GM06990 (cell line): Measurements from ENCODE around the gene STARD13.

Experiments used
- DNase-seq: peaks from one replicate; pipeline ENCODE4 v3.0.0-alpha.2; 2011; ENCODE audit not compliant: insufficient read length; ENCODE audit errors: extremely low read depth
- H3K27me3 ChIP-seq: replicated peaks from 2 replicates; pipeline ENCODE4 v1.6.0; 2011; ENCODE audit warnings: low read length; ENCODE audit not compliant: control insufficient read depth, insufficient read depth
- H3K36me3 ChIP-seq: 2 replicates; pipeline ENCODE4 v1.5.1; 2011; ENCODE audit warnings: low read length; ENCODE audit not compliant: control insufficient read depth, insufficient read depth
- H3K4me3 ChIP-seq: replicated peaks from 2 replicates; pipeline ENCODE4 v1.5.1; 2011; ENCODE audit warnings: low read depth, mild to moderate bottlenecking, control low read depth, low read length
- CTCF ChIP-seq: IDR thresholded peaks from 2 replicates; pipeline ENCODE4 v1.5.1; 2011; ENCODE audit warnings: low read length, control low read depth, mild to moderate bottlenecking, inconsistent platforms; ENCODE audit not compliant: insufficient read depth, poor library complexity, severe bottlenecking

Gene STARD13

GRCh38 chr13:33219926-33220325 lies 65.6 kb downstream of the STARD13 start:
- H3K36me3 ChIP-seq = no peaks in the 10 kb centered on the region
- H3K4me3 ChIP-seq = no peak overlapping the region
- TF ChIP-seq CTCF = no peak
- H3K27me3 ChIP-seq = no peaks in the 10 kb centered on the region
- no peak for DNase-seq

- no peak for DNase-seq
- no peak for TF ChIP-seq CTCF
- Histone ChIP-seq H3K4me3 (no peak overlapping the region), H3K27me3 (no peaks in the 10 kb centered on the region), H3K36me3 (no peaks in the 10 kb centered on the region)
Observed at GRCh38 chr13:33218426-33218825, 67.1 kb downstream of the STARD13 start.

GRCh38 chr13:33218020-33218419 lies 67.5 kb downstream of the STARD13 start:
- no peak for TF ChIP-seq CTCF
- Histone ChIP-seq H3K4me3 (no peak overlapping the region), H3K27me3 (no peaks in the 10 kb centered on the region), H3K36me3 (no peaks in the 10 kb centered on the region)
- no peak for DNase-seq

GRCh38 chr13:33217256-33217655 lies 68.3 kb downstream of the STARD13 start:
- TF ChIP-seq CTCF = no peak
- no peak for DNase-seq

GRCh38 chr13:33213797-33214196 lies 71.8 kb downstream of the STARD13 start:
- Histone ChIP-seq H3K36me3 (no peaks in the 10 kb centered on the region), H3K27me3 (no peaks in the 10 kb centered on the region), H3K4me3 (no peak overlapping the region)
- DNase-seq = no peak
- TF ChIP-seq CTCF = no peak

More at GRCh38 chr13:33217256-33217655, 68.3 kb downstream of the STARD13 start:
- H3K4me3 ChIP-seq = no peak overlapping the region
- H3K36me3 ChIP-seq = no peaks in the 10 kb centered on the region
- H3K27me3 ChIP-seq = no peaks in the 10 kb centered on the region
